Lower lobe of right lung (tissue), 2 donors: ENCODE measurements around the gene GNA12. TPM values are rescaled to one million over a fixed set of nuclear protein-coding genes. Genes with fewer than 3 reads are reported as not detected.

ENCODE experiments used
- ATAC-seq, 2 donors: fragments of 200-7000 bp; cut with Tn5 transposase; one replicate each; pipeline ENCODE4 v1.9.1; 2020 to 2022; ENCODE audit warnings: mild to moderate bottlenecking in 2 of 2, moderate library complexity in 2 of 2
- DNase-seq: peaks from one replicate; pipeline ENCODE4 v3.0.0-alpha.2; 2020
- H3K27ac ChIP-seq: fragments of 200-600 bp; one replicate; pipeline ENCODE4 v1.8.0; 2022
- H3K27me3 ChIP-seq: fragments of 200-600 bp; one replicate; pipeline ENCODE4 v1.8.0; 2022; ENCODE audit warnings: low read depth
- H3K36me3 ChIP-seq: fragments of 200-600 bp; one replicate; pipeline ENCODE4 v1.8.0; 2022; ENCODE audit warnings: mild to moderate bottlenecking
- H3K4me1 ChIP-seq: fragments of 200-600 bp; one replicate; pipeline ENCODE4 v1.8.0; 2022
- H3K4me3 ChIP-seq: fragments of 200-600 bp; one replicate; pipeline ENCODE4 v1.8.0; 2022; ENCODE audit warnings: mild to moderate bottlenecking
- H3K9me3 ChIP-seq: fragments of 200-600 bp; one replicate; pipeline ENCODE4 v1.8.0; 2022
- intact Hi-C: fragments of 100-400 bp; cut with DNase I; formaldehyde crosslinking; loops from one replicate; pipeline ENCODE4 v1.11.0; 2022
- total RNA-seq: library from RNA; stranded (reverse); fragmentation: NEBNext Ultra II Directional; extraction: Animal tissue kit (Norgen Biotek cat#: 25700); gene quantifications from one replicate; pipeline ENCODE4 v1.2.1, GENCODE V29; 2021
- TF ChIP-seq, protein P1 (sequence below): fragments of 200-600 bp; IDR thresholded peaks from one replicate; pipeline ENCODE4 v1.8.0; 2022; ENCODE audit warnings: antibody characterized with exemption, mild to moderate bottlenecking
- donor health status: DM: no; HTN: yes; CAD: no; lungs with severe emphysema.

Gene GNA12
- total RNA-seq, 1 donor from 2014 or later: 41.6 TPM

- DNase-seq: peak; percentile 35
- no peaks in the 10 kb centered on the region for H3K9me3 ChIP-seq
- no peak overlapping the region for H3K4me3 ChIP-seq
- intact Hi-C loops: no loop called here
- no peak overlapping the region for H3K27ac ChIP-seq
- TF ChIP-seq, protein P1, sequence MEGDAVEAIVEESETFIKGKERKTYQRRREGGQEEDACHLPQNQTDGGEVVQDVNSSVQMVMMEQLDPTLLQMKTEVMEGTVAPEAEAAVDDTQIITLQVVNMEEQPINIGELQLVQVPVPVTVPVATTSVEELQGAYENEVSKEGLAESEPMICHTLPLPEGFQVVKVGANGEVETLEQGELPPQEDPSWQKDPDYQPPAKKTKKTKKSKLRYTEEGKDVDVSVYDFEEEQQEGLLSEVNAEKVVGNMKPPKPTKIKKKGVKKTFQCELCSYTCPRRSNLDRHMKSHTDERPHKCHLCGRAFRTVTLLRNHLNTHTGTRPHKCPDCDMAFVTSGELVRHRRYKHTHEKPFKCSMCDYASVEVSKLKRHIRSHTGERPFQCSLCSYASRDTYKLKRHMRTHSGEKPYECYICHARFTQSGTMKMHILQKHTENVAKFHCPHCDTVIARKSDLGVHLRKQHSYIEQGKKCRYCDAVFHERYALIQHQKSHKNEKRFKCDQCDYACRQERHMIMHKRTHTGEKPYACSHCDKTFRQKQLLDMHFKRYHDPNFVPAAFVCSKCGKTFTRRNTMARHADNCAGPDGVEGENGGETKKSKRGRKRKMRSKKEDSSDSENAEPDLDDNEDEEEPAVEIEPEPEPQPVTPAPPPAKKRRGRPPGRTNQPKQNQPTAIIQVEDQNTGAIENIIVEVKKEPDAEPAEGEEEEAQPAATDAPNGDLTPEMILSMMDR: no peak
- H3K36me3 ChIP-seq: peaks cover 26% of the 10 kb centered on the region
- no peak for ATAC-seq
- peaks cover 20% of the 10 kb centered on the region for H3K4me1 ChIP-seq
- H3K27me3 ChIP-seq: no peaks in the 10 kb centered on the region
Measured at GRCh38 chr7:2721842-2722241, 122.3 kb downstream of the GNA12 start.

GRCh38 chr7:2720024-2720423, 124.1 kb downstream of the GNA12 start:
- ATAC-seq (no peak), DNase-seq (no peak)
- H3K27me3 ChIP-seq: no peaks in the 10 kb centered on the region
- no peaks in the 10 kb centered on the region for H3K9me3 ChIP-seq
- intact Hi-C loops: no loop called here
- peaks cover 16% of the 10 kb centered on the region for H3K36me3 ChIP-seq
- H3K4me1 ChIP-seq: peaks cover 37% of the 10 kb centered on the region
- H3K4me3 ChIP-seq: no peak overlapping the region
- TF ChIP-seq, protein P1: no peak
- no peak overlapping the region for H3K27ac ChIP-seq

GRCh38 chr7:2719007-2719406, 125.1 kb downstream of the GNA12 start:
- TF ChIP-seq, protein P1: peak; percentile 43
- Histone ChIP-seq H3K9me3 (no peaks in the 10 kb centered on the region), H3K36me3 (peaks cover 16% of the 10 kb centered on the region), H3K27me3 (no peaks in the 10 kb centered on the region), H3K4me3 (no peak overlapping the region), H3K27ac (no peak overlapping the region), H3K4me1 (peaks cover 42% of the 10 kb centered on the region)
- intact Hi-C loops: no loop called here
- no peak for DNase-seq
- peak in 1 of 2 donors; percentile 25 for ATAC-seq

GRCh38 chr7:2718296-2718965, 125.7 kb downstream of the GNA12 start:
- Histone ChIP-seq H3K4me1 (peaks cover 42% of the 10 kb centered on the region), H3K4me3 (no peak overlapping the region), H3K9me3 (no peaks in the 10 kb centered on the region), H3K27ac (no peak overlapping the region), H3K27me3 (no peaks in the 10 kb centered on the region), H3K36me3 (peaks cover 16% of the 10 kb centered on the region)
- TF ChIP-seq, protein P1: no peak
- intact Hi-C loops: no loop called here
- DNase-seq: no peak
- ATAC-seq: no peak

DNA sequence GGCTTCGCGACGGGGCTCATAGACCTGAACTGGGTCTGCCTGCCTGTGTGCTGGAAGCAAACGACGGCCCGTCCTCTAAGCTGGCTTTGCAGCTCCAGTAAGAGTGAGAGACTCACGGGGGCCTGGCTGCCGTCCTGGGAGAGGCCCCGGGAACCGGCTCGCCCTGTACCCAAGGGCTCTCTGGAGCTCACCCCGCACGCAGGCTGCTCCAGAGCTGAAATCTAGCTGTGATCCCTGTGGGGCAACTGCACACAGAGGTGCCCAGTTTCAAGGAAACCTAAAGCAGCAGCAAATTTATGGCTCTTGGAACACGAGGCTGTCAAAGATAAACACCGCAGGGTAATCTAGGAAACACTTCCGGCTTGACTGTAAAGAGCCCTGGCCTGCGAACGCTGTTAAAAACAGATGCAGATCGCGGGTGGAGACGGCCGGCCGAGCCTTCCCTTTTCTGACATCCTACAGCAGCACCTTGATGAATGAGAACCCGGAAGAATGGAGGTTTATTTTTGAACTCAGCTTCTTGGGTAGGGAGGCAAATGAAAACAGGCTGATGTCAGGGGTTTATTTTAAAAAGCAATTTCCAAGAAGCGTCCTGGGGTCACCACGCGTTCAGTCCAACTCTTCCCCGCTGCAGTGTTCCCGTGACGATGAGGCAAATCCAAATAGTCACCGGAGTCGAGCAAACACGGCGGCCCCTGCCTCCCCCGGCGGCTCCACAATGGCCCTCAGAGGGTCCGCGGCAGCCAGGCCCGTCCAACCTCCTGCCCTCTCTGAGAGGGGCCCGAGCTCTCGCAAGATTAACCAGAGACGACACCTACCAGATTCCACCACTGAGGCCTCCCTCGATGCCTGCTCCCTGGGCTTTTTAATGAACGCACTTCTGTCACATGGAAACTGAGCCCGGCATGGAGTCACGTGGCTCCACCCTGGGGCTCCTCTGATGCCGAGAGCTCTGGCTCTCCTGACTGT, 126.5 kb downstream of the GNA12 start:
- no peaks in the 10 kb centered on the region for H3K27me3 ChIP-seq
- H3K4me3 ChIP-seq: no peak overlapping the region
- peaks cover 11% of the 10 kb centered on the region for H3K36me3 ChIP-seq
- ATAC-seq (peak; percentile 57 to 61), DNase-seq (peak; percentile 69)
- peaks cover 50% of the 10 kb centered on the region for H3K4me1 ChIP-seq
- no peaks in the 10 kb centered on the region for H3K9me3 ChIP-seq
- intact Hi-C loops: no loop called here
- TF ChIP-seq, protein P1: no peak
- H3K27ac ChIP-seq: no peak overlapping the region
